ENCODE data around the gene CTSF. TPM values are rescaled to one million over a fixed set of nuclear protein-coding genes. Genes with fewer than 3 reads are reported as not detected.

CTSF gene
- total and polyA plus RNA-seq, 2 of the 13 experiments (the other 11 are each of a cell fraction or from before 2014, with no cell fraction given): not detected

- FAIRE-seq: no peak
- no peaks in the 10 kb centered on the region for H3K79me2 ChIP-seq (ENCODE audit: insufficient read depth, low read length)
- DNase-seq (ENCODE audit: low spot score): no peak
- H2AFZ ChIP-seq (ENCODE audit: low read length): no peak overlapping the region
- ATAC-seq: no peak
- no TSS peak for BruUV-seq (replicated peaks)
- H3K36me3 ChIP-seq (replicated peaks in 1 of 2; ENCODE audit: control insufficient read depth in 1 of 2, insufficient read depth in 2 of 2, low read length in 2 of 2): no peaks in the 10 kb centered on the region
- POLR2A ChIA-PET: interaction anchor here (0.5 to 0.8 kb wide), 2 partner anchors 47 to 57 kb away, joined by 3 read pairs; no protein-coding TSS in a partner anchor
- no peaks in the 10 kb centered on the region for H3K9me3 ChIP-seq (ENCODE audit: low read length)
- H3K27ac ChIP-seq (ENCODE audit: extremely low read length, insufficient read depth, low read length): no peak overlapping the region
- H3K27me3 ChIP-seq (ENCODE audit: control insufficient read depth in 1 of 2, insufficient read depth in 2 of 2, low read length in 2 of 2): peaks cover 2 to 68% of the 10 kb centered on the region in 2 experiments; a peak in 4 of 5 replicates
- no peak for TF ChIP-seq ARID5B (CRISPR knock-in tag; IDR thresholded peaks at IDR 0.05)
- no peak for TF ChIP-seq AHR (CRISPR knock-in tag; IDR thresholded peaks at IDR 0.05)
- intact Hi-C loops (cut with micrococcal nuclease; ENCODE audit: unreplicated experiment): no loop called here
- H3K4me3 ChIP-seq (replicated peaks in 1 of 3; ENCODE audit: insufficient read depth in 1 of 3, low read depth in 2 of 3, low read length in 3 of 3): no peak overlapping the region
- H4K20me1 ChIP-seq (ENCODE audit: insufficient read depth, low read length): no peaks in the 10 kb centered on the region
- in situ Hi-C loops (cut with HindIII; ENCODE audit: extremely low pct_ligation_motif_present, low pct_unique_long_range_greater_than_20kb): loop anchor here (25.0 kb wide), 1 partner anchor 277 kb away; the partner anchor contains the start of gene RCE1
- CTCF ChIA-PET (ENCODE audit: low intra/inter-chr PET ratio, low total read pairs): no interaction called here
- no peak overlapping the region for H3K9ac ChIP-seq (ENCODE audit: insufficient read depth, low read depth, low read length)
- WGBS (ENCODE audit: low lambda C conversion rate): 60% methylated on average over 13 of the region's 27 CpGs
- no peaks in the 10 kb centered on the region for H3K4me1 ChIP-seq (ENCODE audit: insufficient read depth, low read length)
- H3K4me2 ChIP-seq (ENCODE audit: low read depth, low read length): no peak overlapping the region
Measured at GRCh38 chr11:66559866-66560676, 8.3 kb downstream of the CTSF start.
